Lung (tissue), 16 donors: Measurements from ENCODE around the gene OSM. TPM values are rescaled to one million over a fixed set of nuclear protein-coding genes. Genes with fewer than 3 reads are reported as not detected.

ENCODE experiments used
- ATAC-seq: fragments of 200-7000 bp; cut with Tn5 transposase; one replicate; pipeline ENCODE4 v1.9.1; 2020; ENCODE audit warnings: moderate number of reproducible peaks; ENCODE audit not compliant: insufficient read depth, low FRiP score
- DNase-seq, 3 donors: peaks; one replicate each; pipeline ENCODE4 v3.0.0-alpha.2; 2013 to 2017
- H3K27ac ChIP-seq, 2 donors: one replicate each; pipeline ENCODE4 v1.5.1; 2013; ENCODE audit warnings: mild to moderate bottlenecking in 2 of 2, moderate library complexity in 2 of 2, control low read depth in 1 of 2, inconsistent platforms in 1 of 2, low read depth in 1 of 2, low read length in 1 of 2
- H3K27me3 ChIP-seq, 3 donors: one replicate each; pipeline ENCODE4 v1.5.1; 2013; ENCODE audit warnings: low read length in 2 of 3; ENCODE audit not compliant: control insufficient read depth in 3 of 3, insufficient read depth in 3 of 3
- H3K36me3 ChIP-seq, 4 donors: one replicate each; pipeline ENCODE4 v1.5.1; 2013; ENCODE audit warnings: low read length in 4 of 4, mild to moderate bottlenecking in 1 of 4, moderate library complexity in 1 of 4; ENCODE audit not compliant: control insufficient read depth in 4 of 4, insufficient read depth in 4 of 4
- H3K4me1 ChIP-seq, 5 donors: one replicate each; pipeline ENCODE4 v1.5.1; 2013; ENCODE audit warnings: low read length in 5 of 5, mild to moderate bottlenecking in 2 of 5, moderate library complexity in 1 of 5; ENCODE audit not compliant: control insufficient read depth in 5 of 5, insufficient read depth in 5 of 5
- H3K4me3 ChIP-seq: one replicate; pipeline ENCODE4 v1.5.1; 2013; ENCODE audit warnings: mild to moderate bottlenecking, control low read depth, moderate library complexity
- H3K9ac ChIP-seq, 2 donors: one replicate each; pipeline ENCODE4 v1.5.1; 2013; ENCODE audit warnings: low read length in 2 of 2, control low read depth in 1 of 2; ENCODE audit not compliant: insufficient read depth in 1 of 2
- H3K9me3 ChIP-seq, 4 donors: one replicate each; pipeline ENCODE4 v1.5.1; 2013; ENCODE audit warnings: low read length in 3 of 4, mild to moderate bottlenecking in 1 of 4, moderate library complexity in 1 of 4; ENCODE audit not compliant: control insufficient read depth in 4 of 4, insufficient read depth in 3 of 4
- WGBS, 2 donors: extraction: QIAGEN DNeasy Blood & Tissue Kit; methylation state at CpG; one replicate each; pipeline ENCODE4 v1.1.7; 2013; 5-methylcytosine and 5-hydroxymethylcytosine counted together
- long read RNA-seq, 5 donors: transcript quantifications; one replicate each; lab custom pipeline, GENCODE V29; 2026
- polyA plus RNA-seq, 2 donors: library from polyadenylated mRNA; stranded (reverse); fragments of 200-250 nt; gene quantifications; one replicate each; pipeline ENCODE4 v1.2.1, GENCODE V29; 2013
- total RNA-seq, 2 donors: library from RNA; depleted of rRNA in 1 of 2; stranded (reverse); fragments of >200 nt in 1 of 2; gene quantifications; one replicate each; pipeline ENCODE4 v1.2.1, GENCODE V29; 2014 to 2021
- TF ChIP-seq, protein P1 (sequence below): IDR thresholded peaks from 2 replicates; pipeline ENCODE4 v1.5.1; 2012; ENCODE audit warnings: mild to moderate bottlenecking; ENCODE audit errors: control extremely low read depth, extremely low read depth
- donor health status: control.
- donor health status: control.
- donor health status: Bipolar disorder and iron deficiency.
- donor health status: healthy.
- donor health status: DM: yes; HTN: yes; CAD: no.

Gene OSM
- total RNA-seq = 1 to 10 TPM; 1.8 to 3.3 TPM
- polyA plus RNA-seq = 10 to 100 TPM in 1 of 2 donors, under 1 TPM in 1; 0.57 to 33.2 TPM
- long read RNA-seq, donor 1 = 0 reads
- long read RNA-seq, donor 2 = 0 reads
- long read RNA-seq, donor 3 = 0 reads
- long read RNA-seq, donor 4 = 0 reads
- long read RNA-seq, donor 5 = 0 reads

- peak within 1 kb of the TSS in 1 of 2 donors; percentile 76 for H3K27ac ChIP-seq
- WGBS, 2 donors = 28 to 52% methylated on average over 35 of the region's 35 CpGs
- no peaks in the 10 kb centered on the region for H3K27me3 ChIP-seq
- no peaks in the 10 kb centered on the region for H3K36me3 ChIP-seq
- no peak within 1 kb of the TSS for H3K9ac ChIP-seq
- TF ChIP-seq, protein P1, sequence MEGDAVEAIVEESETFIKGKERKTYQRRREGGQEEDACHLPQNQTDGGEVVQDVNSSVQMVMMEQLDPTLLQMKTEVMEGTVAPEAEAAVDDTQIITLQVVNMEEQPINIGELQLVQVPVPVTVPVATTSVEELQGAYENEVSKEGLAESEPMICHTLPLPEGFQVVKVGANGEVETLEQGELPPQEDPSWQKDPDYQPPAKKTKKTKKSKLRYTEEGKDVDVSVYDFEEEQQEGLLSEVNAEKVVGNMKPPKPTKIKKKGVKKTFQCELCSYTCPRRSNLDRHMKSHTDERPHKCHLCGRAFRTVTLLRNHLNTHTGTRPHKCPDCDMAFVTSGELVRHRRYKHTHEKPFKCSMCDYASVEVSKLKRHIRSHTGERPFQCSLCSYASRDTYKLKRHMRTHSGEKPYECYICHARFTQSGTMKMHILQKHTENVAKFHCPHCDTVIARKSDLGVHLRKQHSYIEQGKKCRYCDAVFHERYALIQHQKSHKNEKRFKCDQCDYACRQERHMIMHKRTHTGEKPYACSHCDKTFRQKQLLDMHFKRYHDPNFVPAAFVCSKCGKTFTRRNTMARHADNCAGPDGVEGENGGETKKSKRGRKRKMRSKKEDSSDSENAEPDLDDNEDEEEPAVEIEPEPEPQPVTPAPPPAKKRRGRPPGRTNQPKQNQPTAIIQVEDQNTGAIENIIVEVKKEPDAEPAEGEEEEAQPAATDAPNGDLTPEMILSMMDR = no peak
- DNase-seq (no peak), ATAC-seq (peak; percentile 6)
- no peak within 1 kb of the TSS for H3K4me3 ChIP-seq
- H3K9me3 ChIP-seq = no peaks in the 10 kb centered on the region
- H3K4me1 ChIP-seq = peaks cover 0 to 2% (median 0%) of the 10 kb centered on the region in 5 donors
Measured at GRCh38 chr22:30266445-30267381, at the start of gene OSM. OSM (minus strand) TSS chr22:30266851; CDS start chr22:30266799, 52 bp downstream.

DNA sequence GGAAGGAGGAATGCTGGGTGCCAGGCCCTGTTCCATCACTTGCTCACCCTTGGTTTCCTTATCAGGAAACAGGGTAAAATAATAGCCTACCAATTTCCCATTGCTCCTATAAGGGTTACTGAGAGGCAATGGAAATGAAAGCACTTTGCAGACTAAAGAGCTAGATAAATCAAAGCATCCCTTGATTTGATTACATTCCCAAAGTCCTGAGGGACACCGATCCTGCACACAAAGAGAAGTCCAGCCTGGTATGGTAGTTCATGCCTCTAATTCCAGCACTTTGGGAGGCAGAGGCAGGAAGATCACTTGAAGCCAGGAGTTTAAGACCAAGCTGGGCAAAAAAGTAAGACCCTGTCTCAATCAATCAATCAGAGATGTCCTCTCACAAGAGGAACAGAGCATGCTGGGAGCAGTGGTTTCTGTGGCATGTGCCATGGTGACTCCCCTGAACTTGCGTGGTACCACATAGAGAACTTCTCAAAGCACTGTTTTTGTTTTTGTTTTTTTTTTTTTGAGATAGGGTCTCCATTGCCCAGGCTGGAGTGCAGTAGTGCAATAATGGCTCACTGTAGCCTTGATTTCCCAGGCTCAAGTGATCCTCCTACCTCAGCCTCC, 49.4 kb upstream of the OSM start:
- Histone ChIP-seq H3K9me3 (no peaks in the 10 kb centered on the region), H3K36me3 (peaks cover 0 to 9% (median 0%) of the 10 kb centered on the region in 4 donors), H3K27ac (peak overlapping the region in 1 of 2 donors; percentile 52), H3K4me1 (peaks cover 1 to 58% (median 6%) of the 10 kb centered on the region in 5 donors), H3K9ac (no peak overlapping the region), H3K4me3 (no peak overlapping the region), H3K27me3 (no peaks in the 10 kb centered on the region)
- TF ChIP-seq, protein P1 = no peak
- DNase-seq (no peak), ATAC-seq (no peak)
- WGBS, 2 donors = 73 to 76% methylated on average over 2 of the region's 2 CpGs

DNA sequence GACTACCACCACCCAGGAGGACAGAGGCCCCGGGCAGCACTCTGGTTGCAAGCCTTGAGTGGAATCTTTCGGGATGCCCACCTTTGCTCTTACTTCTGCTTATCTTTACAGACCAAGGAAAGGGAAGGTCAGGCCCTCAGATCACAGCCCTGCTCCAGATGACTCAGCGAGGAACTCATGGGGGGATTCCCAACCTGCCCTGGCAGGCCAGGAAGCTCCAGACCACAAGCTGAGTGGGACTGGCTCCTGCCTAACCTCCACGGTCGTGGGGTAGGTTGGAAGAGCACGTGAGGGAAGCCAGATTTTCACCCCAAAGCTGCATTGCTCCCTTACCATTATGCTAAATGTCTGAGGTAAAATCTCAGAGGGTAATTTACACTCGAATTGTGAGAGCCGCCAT, 48.3 kb upstream of the OSM start:
- Histone ChIP-seq H3K4me1 (peaks cover 9 to 62% (median 17%) of the 10 kb centered on the region in 5 donors), H3K4me3 (no peak overlapping the region), H3K27ac (peak overlapping the region in 1 of 2 donors; percentile 35), H3K9ac (no peak overlapping the region), H3K9me3 (no peaks in the 10 kb centered on the region), H3K36me3 (peaks cover 0 to 8% (median 0%) of the 10 kb centered on the region in 4 donors), H3K27me3 (no peaks in the 10 kb centered on the region)
- 56 to 63% methylated on average over 8 of the region's 8 CpGs for WGBS, 2 donors
- TF ChIP-seq, protein P1 = no peak
- ATAC-seq (no peak), DNase-seq (no peak)
